Progenitor cell of endocrine pancreas (in vitro differentiated cells): ENCODE measurements around the gene RELL1. TPM values are rescaled to one million over a fixed set of nuclear protein-coding genes. Genes with fewer than 3 reads are reported as not detected.
A peak's percentile ranks its signal among the peaks of the same experiment; 100 is the strongest.

ENCODE experiments used
- DNase-seq: peaks from one replicate; pipeline ENCODE4 v3.0.0; 2021; ENCODE audit warnings: low spot score; ENCODE audit not compliant: unreplicated experiment
- H3K27ac Mint-ChIP-seq: 2 replicates; pipeline ENCODE4 v1.8.0; 2021; ENCODE audit warnings: mild to moderate bottlenecking, moderate library complexity, mixed read lengths
- H3K27me3 Mint-ChIP-seq: 2 replicates; pipeline ENCODE4 v1.8.0; 2021; ENCODE audit warnings: mixed read lengths
- H3K36me3 Mint-ChIP-seq: 2 replicates; pipeline ENCODE4 v1.8.0; 2022; ENCODE audit warnings: mixed read lengths; ENCODE audit not compliant: insufficient read depth
- H3K4me1 Mint-ChIP-seq: 2 replicates; pipeline ENCODE4 v1.8.0; 2021; ENCODE audit warnings: low read depth, mixed read lengths
- H3K4me3 Mint-ChIP-seq: 2 replicates; pipeline ENCODE4 v1.8.0; 2021; ENCODE audit warnings: low read depth, mild to moderate bottlenecking, moderate library complexity, mixed read lengths
- H3K9me3 Mint-ChIP-seq: 2 replicates; pipeline ENCODE4 v1.8.0; 2021; ENCODE audit warnings: low read depth, mixed read lengths
- CTCF ChIP-seq: fragments of 200-600 bp; sonication (generic); IDR thresholded peaks from one replicate; pipeline ENCODE4 v1.5.0; 2021; ENCODE audit warnings: antibody characterized with exemption, mild to moderate bottlenecking; ENCODE audit not compliant: unreplicated experiment
- total RNA-seq: library from RNA; stranded (reverse); gene quantifications from 2 replicates; pipeline ENCODE4 v1.2.1, GENCODE V29; 2021

RELL1 gene
- total RNA-seq, 1 donor from 2014 or later: 33.6 TPM

GRCh38 chr4:37666625-37667071 is 19.5 kb downstream of the RELL1 start:
- DNase-seq: no peak
- no peaks in the 10 kb centered on the region for H3K9me3 Mint-ChIP-seq
- no peaks in the 10 kb centered on the region for H3K27me3 Mint-ChIP-seq
- TF ChIP-seq CTCF: no peak
- H3K27ac Mint-ChIP-seq: peak overlapping the region; percentile 29
- H3K4me1 Mint-ChIP-seq: peaks cover 36% of the 10 kb centered on the region
- peaks cover 8% of the 10 kb centered on the region for H3K36me3 Mint-ChIP-seq
- no peak overlapping the region for H3K4me3 Mint-ChIP-seq

- peaks cover 40% of the 10 kb centered on the region for H3K4me1 Mint-ChIP-seq
- no peak for DNase-seq
- no peak for TF ChIP-seq CTCF
- H3K27ac Mint-ChIP-seq: no peak overlapping the region
- no peaks in the 10 kb centered on the region for H3K27me3 Mint-ChIP-seq
- H3K36me3 Mint-ChIP-seq: peaks cover 7% of the 10 kb centered on the region
- H3K9me3 Mint-ChIP-seq: no peaks in the 10 kb centered on the region
- H3K4me3 Mint-ChIP-seq: no peak overlapping the region
Observed at GRCh38 chr4:37665333-37666320, 20.5 kb downstream of the RELL1 start.

- no peak for DNase-seq
- H3K4me3 Mint-ChIP-seq: no peak overlapping the region
- peaks cover 7% of the 10 kb centered on the region for H3K36me3 Mint-ChIP-seq
- H3K4me1 Mint-ChIP-seq: peaks cover 41% of the 10 kb centered on the region
- no peaks in the 10 kb centered on the region for H3K9me3 Mint-ChIP-seq
- TF ChIP-seq CTCF: no peak
- H3K27ac Mint-ChIP-seq: no peak overlapping the region
- H3K27me3 Mint-ChIP-seq: no peaks in the 10 kb centered on the region
Observed at GRCh38 chr4:37664696-37665095, 21.5 kb downstream of the RELL1 start.

GRCh38 chr4:37663552-37663951 is 22.6 kb downstream of the RELL1 start:
- no peaks in the 10 kb centered on the region for H3K27me3 Mint-ChIP-seq
- TF ChIP-seq CTCF: no peak
- H3K9me3 Mint-ChIP-seq: no peaks in the 10 kb centered on the region
- H3K27ac Mint-ChIP-seq: no peak overlapping the region
- peaks cover 46% of the 10 kb centered on the region for H3K4me1 Mint-ChIP-seq
- H3K36me3 Mint-ChIP-seq: peaks cover 5% of the 10 kb centered on the region
- H3K4me3 Mint-ChIP-seq: no peak overlapping the region
- no peak for DNase-seq

- H3K36me3 Mint-ChIP-seq: peaks cover 5% of the 10 kb centered on the region
- no peak overlapping the region for H3K27ac Mint-ChIP-seq
- H3K9me3 Mint-ChIP-seq: no peaks in the 10 kb centered on the region
- peaks cover 46% of the 10 kb centered on the region for H3K4me1 Mint-ChIP-seq
- no peak for DNase-seq
- no peak overlapping the region for H3K4me3 Mint-ChIP-seq
- H3K27me3 Mint-ChIP-seq: no peaks in the 10 kb centered on the region
- TF ChIP-seq CTCF: no peak
Observed at GRCh38 chr4:37662861-37663390, 23.2 kb downstream of the RELL1 start.
